ENCODE results near the gene GET3.

DNA sequence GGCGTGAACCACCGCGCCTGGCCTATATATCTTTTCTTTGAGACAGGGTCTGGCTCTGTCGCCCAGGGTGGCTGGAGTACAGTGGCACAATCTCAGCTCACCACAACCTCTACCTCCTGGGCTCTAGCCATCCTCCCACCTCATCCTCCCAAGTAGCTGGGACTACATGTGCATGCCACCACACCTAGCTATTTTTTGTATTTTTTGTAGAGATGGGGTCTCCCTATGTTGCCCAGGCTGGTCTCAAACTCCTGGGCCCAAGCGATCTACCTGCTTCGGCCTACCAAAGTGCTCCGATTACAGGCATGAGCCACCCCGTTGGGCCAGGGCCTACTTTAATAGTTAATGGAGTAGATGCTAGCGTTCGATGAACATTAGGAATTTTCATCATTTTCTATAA lies 17.0 kb upstream of the GET3 start:
- TF ChIP-seq HOXB5 (CRISPR knock-in tag; IDR thresholded peaks at IDR 0.05): no peak
- TF ChIP-seq BHLHE40 (IDR thresholded peaks at IDR 0.05; ENCODE audit: low read depth, low read length): no peak
- no peak for TF ChIP-seq POLR2A (IDR thresholded peaks at IDR 0.05; ENCODE audit: low read length)
- no peak for TF ChIP-seq JUNB (IDR thresholded peaks at IDR 0.05)
- TF ChIP-seq, protein P1, sequence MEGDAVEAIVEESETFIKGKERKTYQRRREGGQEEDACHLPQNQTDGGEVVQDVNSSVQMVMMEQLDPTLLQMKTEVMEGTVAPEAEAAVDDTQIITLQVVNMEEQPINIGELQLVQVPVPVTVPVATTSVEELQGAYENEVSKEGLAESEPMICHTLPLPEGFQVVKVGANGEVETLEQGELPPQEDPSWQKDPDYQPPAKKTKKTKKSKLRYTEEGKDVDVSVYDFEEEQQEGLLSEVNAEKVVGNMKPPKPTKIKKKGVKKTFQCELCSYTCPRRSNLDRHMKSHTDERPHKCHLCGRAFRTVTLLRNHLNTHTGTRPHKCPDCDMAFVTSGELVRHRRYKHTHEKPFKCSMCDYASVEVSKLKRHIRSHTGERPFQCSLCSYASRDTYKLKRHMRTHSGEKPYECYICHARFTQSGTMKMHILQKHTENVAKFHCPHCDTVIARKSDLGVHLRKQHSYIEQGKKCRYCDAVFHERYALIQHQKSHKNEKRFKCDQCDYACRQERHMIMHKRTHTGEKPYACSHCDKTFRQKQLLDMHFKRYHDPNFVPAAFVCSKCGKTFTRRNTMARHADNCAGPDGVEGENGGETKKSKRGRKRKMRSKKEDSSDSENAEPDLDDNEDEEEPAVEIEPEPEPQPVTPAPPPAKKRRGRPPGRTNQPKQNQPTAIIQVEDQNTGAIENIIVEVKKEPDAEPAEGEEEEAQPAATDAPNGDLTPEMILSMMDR (IDR thresholded peaks at IDR 0.05): no peak
- TF ChIP-seq SREBF2 (IDR thresholded peaks at IDR 0.05): no peak
- TF ChIP-seq, protein P2, sequence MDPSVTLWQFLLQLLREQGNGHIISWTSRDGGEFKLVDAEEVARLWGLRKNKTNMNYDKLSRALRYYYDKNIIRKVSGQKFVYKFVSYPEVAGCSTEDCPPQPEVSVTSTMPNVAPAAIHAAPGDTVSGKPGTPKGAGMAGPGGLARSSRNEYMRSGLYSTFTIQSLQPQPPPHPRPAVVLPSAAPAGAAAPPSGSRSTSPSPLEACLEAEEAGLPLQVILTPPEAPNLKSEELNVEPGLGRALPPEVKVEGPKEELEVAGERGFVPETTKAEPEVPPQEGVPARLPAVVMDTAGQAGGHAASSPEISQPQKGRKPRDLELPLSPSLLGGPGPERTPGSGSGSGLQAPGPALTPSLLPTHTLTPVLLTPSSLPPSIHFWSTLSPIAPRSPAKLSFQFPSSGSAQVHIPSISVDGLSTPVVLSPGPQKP (IDR thresholded peaks at IDR 0.05; ENCODE audit: low read depth, low read length): no peak
- TF ChIP-seq RFX5 (IDR thresholded peaks at IDR 0.05): no peak
- no peak for TF ChIP-seq RAD21 (conservative IDR thresholded peaks at IDR 0.05 in 1 of 2, IDR thresholded peaks at IDR 0.05 in 1 of 2)
- TF ChIP-seq HDAC2 (IDR thresholded peaks at IDR 0.05): no peak
- no peak for TF ChIP-seq CHD4 (IDR thresholded peaks at IDR 0.05; ENCODE audit: borderline replicate concordance)

Measured in A549 (cell line).